ENCODE data around the gene ZNF76.

ZNF76 gene

DNA sequence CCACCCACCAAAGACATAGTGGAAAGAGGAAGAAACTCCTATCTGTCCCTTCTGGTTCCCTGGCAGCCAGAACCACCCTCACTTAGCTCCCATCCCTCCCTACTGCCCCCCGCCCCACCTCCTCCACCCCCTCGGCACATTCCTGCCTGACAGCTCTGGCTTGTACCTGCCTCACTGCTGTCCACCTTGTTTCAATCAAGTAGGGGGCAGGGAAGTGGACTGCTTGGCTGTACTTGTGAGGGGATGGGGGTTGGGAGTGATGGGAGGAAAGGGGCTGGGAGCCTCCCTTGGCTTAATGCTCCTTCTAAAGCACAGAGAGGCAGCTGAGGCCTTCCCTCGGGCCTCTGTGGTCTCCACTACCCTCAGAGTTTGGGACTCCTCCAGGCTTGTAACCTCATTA, 22.1 kb upstream of the ZNF76 start:
- no peak for DNase-seq (ENCODE audit: low spot score)

DNA sequence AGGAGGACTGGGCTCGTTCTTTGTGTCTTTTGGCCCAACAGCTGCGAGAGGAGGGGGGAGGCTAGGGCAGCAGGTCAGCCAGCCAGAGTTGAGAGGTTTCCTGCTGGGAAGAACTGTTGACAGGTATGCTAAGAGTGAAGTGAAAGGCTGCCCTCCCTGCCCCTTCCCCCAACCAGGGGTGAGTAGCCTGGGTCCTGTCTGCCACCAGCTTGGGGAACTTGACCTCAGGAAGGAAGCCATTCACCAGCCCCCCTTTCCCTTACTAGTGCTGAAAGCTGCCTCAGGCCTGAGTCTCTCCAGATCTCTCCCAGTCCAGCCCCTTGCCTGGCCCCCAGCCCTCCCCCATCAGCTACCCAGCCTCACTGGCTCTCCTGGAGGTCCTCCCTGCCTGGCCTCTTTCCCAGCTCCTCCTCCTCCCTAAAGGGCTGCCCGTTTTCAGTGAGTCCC, 20.7 kb upstream of the ZNF76 start:
- DNase-seq (ENCODE audit: low spot score) = no peak

DNA sequence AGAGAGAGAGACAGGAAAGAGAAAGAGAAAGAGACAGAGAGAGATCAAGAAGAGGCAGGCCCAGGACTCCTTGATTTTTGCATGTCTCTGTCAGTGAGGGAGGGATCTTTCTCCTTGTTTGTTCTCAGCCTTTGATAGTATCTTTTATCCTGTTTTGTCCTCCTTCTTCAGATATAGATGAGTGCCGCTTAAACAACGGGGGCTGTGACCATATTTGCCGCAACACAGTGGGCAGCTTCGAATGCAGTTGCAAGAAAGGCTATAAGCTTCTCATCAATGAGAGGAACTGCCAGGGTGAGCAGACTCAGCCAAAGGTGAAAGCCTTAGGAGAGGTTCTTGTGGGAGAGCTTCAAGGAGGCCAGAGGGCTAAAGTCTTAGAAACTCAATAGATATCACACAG, 20.0 kb upstream of the ZNF76 start:
- no peak for DNase-seq (ENCODE audit: low spot score)

DNA sequence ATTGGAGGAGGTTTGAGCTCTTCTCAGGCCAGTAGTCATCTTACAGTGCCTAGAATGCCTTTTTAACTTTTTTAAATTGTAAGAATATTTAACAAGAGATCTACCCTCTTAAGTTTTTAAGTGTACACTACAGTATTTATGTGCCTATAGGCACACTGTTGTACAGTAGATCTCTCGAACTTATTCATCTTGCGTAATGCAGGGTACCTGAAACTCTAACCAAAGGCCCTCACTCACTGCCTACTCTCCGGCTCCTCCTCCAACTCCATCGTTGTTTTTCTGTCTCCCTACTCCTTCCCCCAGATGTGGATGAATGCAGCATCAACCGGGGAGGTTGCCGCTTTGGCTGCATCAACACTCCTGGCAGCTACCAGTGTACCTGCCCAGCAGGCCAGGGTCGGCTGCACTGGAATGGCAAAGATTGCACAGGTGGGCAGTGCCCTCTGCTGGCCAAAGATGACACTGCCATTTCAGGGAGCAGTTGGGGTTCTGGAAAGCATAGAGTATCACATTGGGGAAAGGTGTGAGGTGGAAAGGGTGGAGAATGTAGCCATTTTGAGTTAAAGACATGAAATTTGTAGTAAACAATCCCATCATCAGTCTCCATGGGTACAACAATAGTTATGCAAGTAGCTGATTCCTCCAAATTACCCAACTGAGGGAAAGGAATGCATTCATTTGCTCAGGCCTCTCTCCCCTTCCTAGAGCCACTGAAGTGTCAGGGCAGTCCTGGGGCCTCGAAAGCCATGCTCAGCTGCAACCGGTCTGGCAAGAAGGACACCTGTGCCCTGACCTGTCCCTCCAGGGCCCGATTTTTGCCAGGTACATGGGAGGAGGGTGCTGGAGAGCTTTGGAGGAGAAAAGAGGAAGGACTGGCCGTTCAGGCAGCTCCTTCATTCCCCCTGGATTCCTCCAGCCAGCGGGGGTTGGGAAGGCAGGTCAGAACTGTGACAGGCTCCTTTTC, 18.4 kb upstream of the ZNF76 start:
- DNase-seq (ENCODE audit: low spot score) = peak; percentile 88

DNA sequence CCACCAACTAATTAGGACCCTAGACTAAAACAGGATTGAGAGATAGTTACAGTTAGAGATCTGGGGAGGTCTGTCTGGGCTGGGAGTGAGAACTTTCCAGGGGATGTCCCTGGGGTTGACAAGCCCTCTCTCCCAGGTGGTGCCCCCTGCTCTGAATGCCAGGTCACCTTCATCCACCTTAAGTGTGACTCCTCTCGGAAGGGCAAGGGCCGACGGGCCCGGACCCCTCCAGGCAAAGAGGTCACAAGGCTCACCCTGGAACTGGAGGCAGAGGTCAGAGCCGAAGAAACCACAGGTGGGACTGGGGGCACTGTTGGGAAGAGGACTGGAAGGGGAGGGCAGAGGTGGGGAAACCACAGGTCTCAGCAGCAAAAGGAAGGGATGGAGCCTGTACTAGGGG, 17.0 kb upstream of the ZNF76 start:
- no peak for DNase-seq (ENCODE audit: low spot score)

DNA sequence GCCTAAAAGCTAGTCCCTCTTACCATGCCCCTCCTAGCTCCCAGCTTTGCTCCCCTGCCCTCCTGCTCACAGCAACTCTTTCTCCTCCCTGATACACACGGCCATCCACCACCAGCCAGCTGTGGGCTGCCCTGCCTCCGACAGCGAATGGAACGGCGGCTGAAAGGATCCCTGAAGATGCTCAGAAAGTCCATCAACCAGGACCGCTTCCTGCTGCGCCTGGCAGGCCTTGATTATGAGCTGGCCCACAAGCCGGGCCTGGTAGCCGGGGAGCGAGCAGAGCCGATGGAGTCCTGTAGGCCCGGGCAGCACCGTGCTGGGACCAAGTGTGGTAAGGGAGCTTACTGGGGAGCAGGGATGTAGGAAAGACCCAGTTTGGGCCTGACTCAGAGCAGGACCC, 16.6 kb upstream of the ZNF76 start:
- no peak for DNase-seq (ENCODE audit: low spot score)

DNA sequence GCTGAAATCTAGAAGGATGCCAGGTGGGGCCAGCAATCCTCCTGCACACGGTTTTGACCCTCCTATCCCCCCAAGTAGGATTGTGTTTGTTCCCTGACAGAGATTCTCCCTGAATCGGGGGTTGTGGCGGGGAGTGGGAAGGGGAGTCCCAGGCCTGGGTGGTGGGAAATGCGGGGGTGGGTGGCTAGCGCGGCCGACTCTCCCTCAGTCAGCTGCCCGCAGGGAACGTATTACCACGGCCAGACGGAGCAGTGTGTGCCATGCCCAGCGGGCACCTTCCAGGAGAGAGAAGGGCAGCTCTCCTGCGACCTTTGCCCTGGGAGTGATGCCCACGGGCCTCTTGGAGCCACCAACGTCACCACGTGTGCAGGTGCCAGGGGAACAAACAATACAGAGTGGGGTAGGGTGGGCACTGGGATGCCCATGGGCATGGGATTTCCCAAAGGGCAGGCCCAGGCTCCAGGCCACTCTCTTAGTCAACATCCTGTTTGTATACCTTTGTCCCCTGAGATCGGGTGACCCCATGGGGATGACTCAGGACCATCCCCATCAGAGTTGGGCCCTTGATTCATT, 16.1 kb upstream of the ZNF76 start:
- no peak for DNase-seq (ENCODE audit: low spot score)

DNA sequence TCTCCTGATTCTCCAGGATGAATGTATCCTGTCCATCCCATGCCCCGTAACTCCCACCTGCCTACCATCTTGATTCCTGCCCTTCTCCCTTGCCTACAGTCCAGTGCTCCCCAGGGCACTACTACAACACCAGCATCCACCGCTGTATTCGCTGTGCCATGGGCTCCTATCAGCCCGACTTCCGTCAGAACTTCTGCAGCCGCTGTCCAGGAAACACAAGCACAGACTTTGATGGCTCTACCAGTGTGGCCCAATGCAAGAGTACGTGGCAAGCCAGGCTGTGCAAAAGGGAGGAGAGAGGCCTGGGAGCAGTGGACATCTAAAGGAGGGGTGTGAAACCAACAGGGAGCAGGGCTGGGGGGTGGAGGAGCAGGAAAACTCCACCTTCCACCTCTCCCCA, 15.0 kb upstream of the ZNF76 start:
- DNase-seq (ENCODE audit: low spot score) = no peak

DNA sequence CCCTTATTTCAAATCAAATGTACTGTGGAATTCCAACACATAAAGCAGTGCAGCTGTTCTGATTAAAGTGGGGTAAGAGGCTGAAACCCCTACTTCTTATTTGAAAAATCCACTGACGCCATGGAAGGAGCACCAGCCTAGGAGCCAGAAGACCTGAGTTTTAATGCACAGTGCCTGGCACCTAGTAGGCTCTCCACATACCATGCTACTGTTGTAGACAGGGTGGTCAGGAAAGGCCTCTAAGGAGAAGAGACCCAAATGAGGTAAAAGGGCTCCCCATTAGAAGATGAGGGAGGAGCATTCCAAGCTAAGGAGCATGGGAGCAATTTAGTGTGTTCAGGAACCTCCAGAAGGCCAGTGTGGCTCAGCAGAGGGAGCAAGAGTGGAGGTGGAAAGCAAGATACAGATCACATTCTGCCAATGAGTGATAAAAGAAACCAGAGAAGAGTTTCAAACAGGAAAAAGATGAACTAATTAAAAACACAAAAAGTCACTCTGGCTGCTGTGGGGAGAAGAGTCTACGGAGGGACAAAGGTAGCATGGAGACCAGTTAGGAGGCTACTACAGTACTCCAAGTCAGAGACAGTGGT, 11.8 kb upstream of the ZNF76 start:
- no peak for DNase-seq (ENCODE audit: low spot score)

DNA sequence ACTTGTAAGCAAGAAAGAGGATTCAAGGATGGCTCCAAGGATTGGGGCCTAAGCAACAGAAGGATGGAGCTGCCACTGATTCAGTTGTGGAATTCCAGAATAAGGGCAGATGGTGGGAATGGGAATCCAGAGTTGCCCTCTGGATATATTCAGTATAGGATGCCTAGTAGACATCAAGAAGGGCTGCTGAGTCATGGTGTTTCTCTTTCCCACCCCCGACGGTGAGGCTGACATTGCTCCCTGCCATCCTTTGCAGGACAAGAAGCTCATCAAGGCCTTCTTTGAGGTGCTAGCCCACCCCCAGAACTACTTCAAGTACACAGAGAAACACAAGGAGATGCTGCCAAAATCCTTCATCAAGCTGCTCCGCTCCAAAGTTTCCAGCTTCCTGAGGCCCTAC, 11.2 kb upstream of the ZNF76 start:
- DNase-seq (ENCODE audit: low spot score) = no peak

DNA sequence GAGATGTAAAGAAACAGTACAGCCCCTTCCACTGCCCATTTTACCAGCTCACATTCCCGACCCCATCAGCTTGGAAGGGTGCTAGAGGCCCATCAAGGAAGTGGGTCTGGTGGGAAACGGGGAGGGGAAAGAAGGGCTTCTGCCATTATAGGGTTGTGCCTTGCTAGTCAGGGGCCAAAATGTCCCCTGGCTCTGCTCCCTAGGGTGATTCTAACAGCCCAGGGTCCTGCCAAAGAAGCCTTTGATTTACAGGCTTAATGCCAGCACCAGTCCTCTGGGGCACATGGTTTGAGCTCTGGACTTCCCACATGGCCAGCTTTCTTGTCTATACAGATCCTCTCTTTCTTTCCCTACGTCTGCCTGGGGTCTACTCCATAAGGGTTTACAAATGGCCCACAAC, 10.6 kb upstream of the ZNF76 start:
- no peak for DNase-seq (ENCODE audit: low spot score)

DNA sequence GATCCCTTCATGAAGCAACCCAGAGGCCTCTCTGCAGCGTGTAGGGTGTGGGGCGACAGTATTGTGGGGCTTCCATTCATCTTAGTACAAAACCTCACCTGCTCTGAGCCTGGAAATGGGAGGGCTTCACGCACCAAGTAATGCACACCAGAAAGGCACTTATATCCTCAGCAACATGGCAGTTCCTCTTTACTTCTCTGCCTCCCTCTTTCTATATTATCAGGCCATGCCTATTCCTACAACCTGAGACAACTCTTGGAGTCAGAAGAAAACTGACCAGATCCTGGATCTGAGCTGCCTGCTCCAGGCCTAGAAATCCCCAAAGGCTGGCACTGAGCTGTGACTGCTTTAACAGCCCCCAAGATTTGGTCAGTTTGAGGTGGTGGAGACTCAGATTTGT, 7.6 kb upstream of the ZNF76 start:
- DNase-seq (ENCODE audit: low spot score) = no peak

DNA sequence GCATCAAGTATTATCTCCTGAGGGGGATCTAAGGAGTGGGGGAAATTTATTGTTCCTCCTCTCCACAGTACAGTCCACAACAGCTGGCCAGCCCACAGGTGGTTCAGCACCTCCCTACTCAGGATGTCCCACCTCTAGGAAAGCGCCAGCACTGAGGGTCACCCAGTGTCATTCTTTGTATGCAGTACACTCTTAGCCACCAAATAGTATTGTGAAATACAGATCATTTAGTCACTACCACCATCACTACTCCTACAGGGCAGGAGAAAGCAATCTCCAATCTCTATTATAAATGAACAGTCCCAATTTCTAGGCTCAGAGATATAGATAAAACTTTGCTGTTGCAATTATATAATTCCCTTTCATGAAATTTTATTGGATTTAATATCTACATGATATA, 6.3 kb upstream of the ZNF76 start:
- no peak for DNase-seq (ENCODE audit: low spot score)

DNA sequence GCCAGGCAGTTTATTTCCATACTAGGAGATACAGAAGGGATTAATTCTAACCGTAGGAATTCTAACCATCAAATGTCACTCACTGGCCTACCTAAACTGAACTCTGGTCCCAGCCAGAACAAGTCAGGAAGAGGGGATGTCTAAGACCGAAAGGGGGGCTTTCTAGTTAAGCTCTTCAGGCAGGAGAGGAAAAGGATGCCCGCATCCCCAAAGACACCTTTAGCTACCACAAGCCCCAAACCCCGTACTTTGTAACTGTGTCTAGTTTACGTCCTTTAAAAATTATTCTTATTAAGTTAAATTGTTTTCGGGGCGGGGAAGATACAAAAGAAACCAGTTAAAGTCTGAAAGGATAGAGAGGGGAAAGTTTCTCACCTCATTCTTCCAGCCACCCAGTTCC, 1.2 kb upstream of the ZNF76 start:
- DNase-seq (ENCODE audit: low spot score) = no peak

DNA sequence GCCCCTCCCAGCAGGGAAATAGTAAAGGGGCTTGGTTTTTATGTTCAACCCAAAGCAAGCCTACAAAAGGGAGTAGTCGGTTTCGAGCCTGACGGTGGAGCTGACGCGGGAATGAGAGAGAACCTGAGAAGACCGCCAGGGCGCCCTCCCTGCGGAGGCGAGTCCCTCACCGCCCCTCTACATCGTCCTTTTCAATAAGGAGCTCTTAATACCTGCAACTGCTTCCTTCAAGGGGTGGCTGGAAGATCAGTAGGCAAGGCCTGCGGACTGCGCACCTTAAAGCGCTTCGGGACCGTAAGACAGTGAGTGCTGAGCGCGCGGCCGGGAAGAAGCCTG, 709 bp upstream of the ZNF76 start:
- DNase-seq (ENCODE audit: low spot score) = peak; percentile 77

DNA sequence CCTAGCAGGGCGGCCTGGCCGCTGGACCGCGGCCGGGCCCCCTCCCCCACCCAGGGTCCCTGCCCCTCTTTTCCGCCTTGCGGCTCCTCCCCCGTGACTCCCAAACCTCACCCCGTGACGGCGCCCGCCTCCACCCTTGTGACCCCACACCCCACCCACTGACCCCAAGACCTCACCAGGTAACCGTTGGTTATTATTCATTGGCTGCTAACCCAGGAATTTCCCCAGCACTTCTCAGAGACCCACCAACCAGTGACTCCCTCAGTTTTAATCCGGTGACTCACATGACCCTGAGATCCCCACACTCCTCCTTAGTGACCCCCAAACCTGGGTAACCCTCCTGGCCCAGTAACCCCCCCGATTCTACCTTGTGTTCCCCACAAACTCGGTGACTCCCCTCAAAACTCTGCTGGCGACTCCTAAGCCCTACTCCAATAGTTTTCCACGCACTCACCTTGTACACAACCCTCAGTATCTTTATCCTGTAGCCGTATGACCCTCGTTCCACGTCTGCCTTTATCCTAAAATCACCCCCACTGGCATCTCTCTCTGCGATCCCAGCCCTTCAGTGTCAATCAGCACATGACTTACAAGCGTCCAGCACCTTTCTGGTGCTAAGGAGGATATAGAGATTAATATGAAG, 534 bp downstream of the ZNF76 start:
- DNase-seq (ENCODE audit: low spot score) = no peak

DNA sequence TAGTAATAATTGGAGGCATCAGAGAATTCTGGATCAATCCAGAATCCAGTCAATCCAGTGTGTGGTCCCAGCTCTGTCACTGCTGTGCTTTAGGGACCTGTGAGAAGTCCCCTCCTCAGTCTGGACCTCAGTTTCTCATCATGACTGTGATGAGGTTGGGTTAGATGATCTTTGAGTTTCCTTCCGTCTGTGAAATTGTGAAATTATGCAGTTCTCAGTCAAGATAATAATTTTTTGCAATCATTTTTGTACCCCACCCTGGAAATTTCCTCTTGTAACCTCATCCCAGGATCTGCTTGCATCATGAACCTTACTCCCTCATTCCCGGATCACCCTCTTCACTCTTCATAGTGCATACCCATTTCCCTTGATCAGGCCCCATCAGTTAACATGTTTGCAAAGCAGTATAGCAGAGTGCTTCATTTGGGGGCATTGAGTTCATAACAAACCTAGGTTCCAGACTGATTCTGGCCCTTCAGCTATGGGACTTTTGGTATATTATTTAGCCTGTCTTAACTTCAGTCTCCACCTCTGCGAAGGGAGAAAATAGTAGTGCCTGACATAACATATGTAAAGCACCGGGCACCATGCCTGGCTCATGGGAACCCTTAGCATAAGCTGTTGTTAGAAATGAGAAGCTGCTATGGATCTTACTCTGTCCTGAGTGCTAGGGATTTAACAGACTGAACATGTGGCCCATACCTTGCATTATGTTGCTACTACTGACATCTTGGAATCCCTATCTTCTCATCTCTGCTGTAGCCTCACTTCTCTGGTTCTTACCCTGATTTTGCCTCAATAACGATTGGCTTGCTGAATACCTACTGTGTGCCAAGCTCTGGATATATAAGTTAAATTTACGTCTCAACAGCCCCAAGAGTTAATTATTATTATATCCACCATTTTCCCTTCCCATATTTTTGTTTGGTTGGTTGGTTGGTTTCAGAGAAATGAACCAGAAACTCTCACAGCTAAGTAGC, 1.3 kb downstream of the ZNF76 start:
- no peak for DNase-seq (ENCODE audit: low spot score)

DNA sequence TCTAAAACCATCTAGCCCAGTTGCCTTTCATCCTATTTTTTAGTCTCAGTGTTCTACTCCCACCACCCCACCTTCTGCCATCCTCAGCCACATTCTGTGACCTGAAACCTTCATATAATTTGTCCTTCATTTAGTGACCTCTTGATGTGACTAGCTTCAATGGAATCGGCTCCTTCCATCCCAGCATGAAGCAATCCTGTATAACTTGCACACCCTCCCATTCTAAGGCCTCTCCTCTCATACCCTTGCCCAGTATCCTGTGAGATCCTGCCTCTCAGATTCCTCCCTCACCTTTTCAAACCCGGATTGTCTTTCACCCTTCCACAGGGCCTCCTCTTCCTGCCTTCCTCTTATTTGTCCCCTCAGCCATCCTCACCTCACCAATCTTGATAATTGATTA, 3.1 kb downstream of the ZNF76 start:
- DNase-seq (ENCODE audit: low spot score) = no peak

DNA sequence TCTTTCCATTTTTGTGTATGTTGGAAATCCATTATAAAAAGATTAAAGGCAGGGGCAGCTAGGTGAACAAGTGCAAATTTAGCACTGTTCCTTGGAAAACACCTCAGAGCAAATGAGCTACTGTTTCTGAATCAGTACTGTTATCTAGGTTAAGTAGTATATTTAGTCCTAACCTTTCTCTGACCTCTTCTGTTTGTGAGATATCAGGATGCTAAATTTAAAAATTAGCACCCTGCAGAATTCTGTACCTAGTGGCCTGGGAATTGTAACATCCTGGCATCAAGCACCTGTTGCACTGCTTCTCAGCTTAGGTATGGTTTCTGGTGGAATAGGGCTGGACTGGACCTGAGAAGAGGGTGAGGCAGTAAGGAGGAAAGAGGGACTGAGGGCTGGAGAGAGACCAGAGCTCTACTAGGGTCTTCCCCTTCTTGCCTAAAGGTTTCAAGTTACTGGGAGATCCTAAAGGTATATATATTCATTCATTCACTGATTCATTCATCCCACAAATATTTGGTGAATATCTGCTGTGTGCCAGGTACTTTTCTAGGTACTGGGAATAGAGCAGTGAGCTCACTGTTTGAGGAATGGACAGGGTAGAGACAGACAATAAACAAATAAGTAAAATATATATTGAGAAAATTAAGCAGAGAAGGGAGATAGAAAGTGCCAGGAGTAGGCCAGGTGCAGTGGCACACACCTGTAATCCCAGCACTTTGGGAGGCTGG, 5.2 kb downstream of the ZNF76 start:
- DNase-seq (ENCODE audit: low spot score) = no peak

DNA sequence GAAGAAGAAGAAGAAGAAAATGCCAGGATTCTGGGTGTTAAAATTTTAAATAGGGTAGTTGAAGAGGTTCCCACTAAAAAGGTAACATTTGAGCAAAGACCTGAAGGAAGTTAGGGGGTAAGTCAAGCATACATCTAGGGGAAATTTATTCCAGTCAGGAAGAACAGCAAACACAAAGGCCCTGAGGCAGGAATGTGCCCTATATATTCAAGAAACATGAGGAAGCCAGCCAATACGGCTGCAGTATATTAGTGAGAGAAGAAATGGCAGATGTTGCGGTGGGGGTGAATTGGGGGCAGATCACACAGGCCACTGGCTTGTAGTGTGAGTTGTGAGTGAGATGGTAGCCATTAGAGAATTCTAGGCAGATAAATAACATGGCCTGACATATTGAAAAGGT, 6.0 kb downstream of the ZNF76 start:
- DNase-seq (ENCODE audit: low spot score) = no peak

DNA sequence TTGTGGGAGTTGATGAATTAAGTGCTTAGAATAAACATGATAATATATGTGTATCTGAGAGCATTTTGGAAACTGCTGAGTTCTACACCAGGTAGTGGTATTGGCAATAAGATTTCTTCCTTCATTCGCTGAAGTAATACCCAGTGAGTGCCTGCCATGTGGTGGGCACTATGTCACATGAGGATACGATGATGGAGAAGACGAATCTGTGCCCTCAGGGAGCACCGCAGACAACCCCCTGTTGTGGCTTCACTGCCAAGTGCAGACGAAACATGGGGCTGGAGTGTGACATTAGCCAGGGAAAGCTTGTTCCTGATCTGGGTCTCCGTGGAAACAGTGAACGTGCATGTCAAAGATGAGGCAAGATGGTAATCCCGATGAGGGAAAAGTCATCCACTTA, 7.9 kb downstream of the ZNF76 start:
- DNase-seq (ENCODE audit: low spot score) = no peak
